Endodermal cell (in vitro differentiated cells): ENCODE results near the gene SSBP4. TPM values are rescaled to one million over a fixed set of nuclear protein-coding genes. Genes with fewer than 3 reads are reported as not detected.

Source experiments
- DNase-seq: peaks from one replicate; pipeline ENCODE4 v3.0.0-alpha.2; 2017
- H3K27ac ChIP-seq: 2 replicates; pipeline ENCODE4 v1.5.1; 2013; ENCODE audit warnings: mild to moderate bottlenecking, low read depth, low read length, moderate library complexity
- H3K27me3 ChIP-seq: 2 replicates; pipeline ENCODE4 v1.6.1; 2013; ENCODE audit warnings: mild to moderate bottlenecking, low read length, moderate library complexity; ENCODE audit not compliant: insufficient read depth, control insufficient read depth, poor library complexity, severe bottlenecking
- H3K36me3 ChIP-seq: 2 replicates; pipeline ENCODE4 v1.7.0; 2013; ENCODE audit warnings: mild to moderate bottlenecking, low read length, moderate library complexity; ENCODE audit not compliant: control insufficient read depth, insufficient read depth
- H3K4me1 ChIP-seq: one replicate; pipeline ENCODE4 v1.7.0; 2013; ENCODE audit warnings: low read length; ENCODE audit not compliant: control insufficient read depth, insufficient read depth
- H3K4me3 ChIP-seq: 2 replicates; pipeline ENCODE4 v1.5.1; 2013; ENCODE audit warnings: mild to moderate bottlenecking, low read length, moderate library complexity
- H3K9ac ChIP-seq: 2 replicates; pipeline ENCODE4 v1.6.1; 2013; ENCODE audit warnings: mild to moderate bottlenecking, low read length, moderate library complexity; ENCODE audit not compliant: poor library complexity, severe bottlenecking; ENCODE audit errors: extremely low read depth
- H3K9me3 ChIP-seq: 2 replicates; pipeline ENCODE4 v1.6.1; 2013; ENCODE audit warnings: mild to moderate bottlenecking, low read length, moderate library complexity; ENCODE audit not compliant: control insufficient read depth
- H3K27ac Mint-ChIP-seq: 2 replicates; pipeline ENCODE4 v1.8.0; 2020; ENCODE audit warnings: mixed read lengths
- H3K27me3 Mint-ChIP-seq: 2 replicates; pipeline ENCODE4 v1.8.0; 2021; ENCODE audit warnings: mild to moderate bottlenecking, mixed read lengths; ENCODE audit not compliant: insufficient read depth
- H3K36me3 Mint-ChIP-seq: 2 replicates; pipeline ENCODE4 v1.8.0; 2020; ENCODE audit warnings: low read depth, mixed read lengths
- H3K4me1 Mint-ChIP-seq: 2 replicates; pipeline ENCODE4 v1.8.0; 2020; ENCODE audit warnings: mixed read lengths
- H3K4me3 Mint-ChIP-seq: 2 replicates; pipeline ENCODE4 v1.8.0; 2020; ENCODE audit warnings: mild to moderate bottlenecking, moderate library complexity, mixed read lengths
- H3K9me3 Mint-ChIP-seq: 2 replicates; pipeline ENCODE4 v1.8.0; 2020; ENCODE audit warnings: mild to moderate bottlenecking, mixed read lengths
- WGBS, 2 experiments: methylation state at CpG; one replicate each; pipeline versions ENCODE4 v1.1.5 to v1.1.7; 2013; ENCODE audit warnings: missing lambda C conversion rate in 2 of 2, mixed read lengths in 1 of 2; ENCODE audit not compliant: insufficient coverage in 1 of 2, insufficient read length in 1 of 2; 5-methylcytosine and 5-hydroxymethylcytosine counted together
- total RNA-seq, 2 donors: library from RNA; stranded (reverse); fragmentation: NEBNext Ultra II Directional in 1 of 2; extraction: Animal tissue kit (Norgen Biotek cat#: 25700) in 1 of 2; gene quantifications; 2 replicates in 1 of 2; 3 replicates in 1 of 2; pipeline ENCODE4 v1.2.1, GENCODE V29; 2021
- TF ChIP-seq, protein P1 (sequence below): fragments of 200-600 bp; sonication (generic); conservative IDR thresholded peaks from 2 replicates; pipeline ENCODE4 v1.5.0; 2021; ENCODE audit warnings: antibody characterized with exemption, mild to moderate bottlenecking

Gene SSBP4
- total RNA-seq, 2 donors from 2014 or later, result 35.9 to 43.5 TPM

DNA sequence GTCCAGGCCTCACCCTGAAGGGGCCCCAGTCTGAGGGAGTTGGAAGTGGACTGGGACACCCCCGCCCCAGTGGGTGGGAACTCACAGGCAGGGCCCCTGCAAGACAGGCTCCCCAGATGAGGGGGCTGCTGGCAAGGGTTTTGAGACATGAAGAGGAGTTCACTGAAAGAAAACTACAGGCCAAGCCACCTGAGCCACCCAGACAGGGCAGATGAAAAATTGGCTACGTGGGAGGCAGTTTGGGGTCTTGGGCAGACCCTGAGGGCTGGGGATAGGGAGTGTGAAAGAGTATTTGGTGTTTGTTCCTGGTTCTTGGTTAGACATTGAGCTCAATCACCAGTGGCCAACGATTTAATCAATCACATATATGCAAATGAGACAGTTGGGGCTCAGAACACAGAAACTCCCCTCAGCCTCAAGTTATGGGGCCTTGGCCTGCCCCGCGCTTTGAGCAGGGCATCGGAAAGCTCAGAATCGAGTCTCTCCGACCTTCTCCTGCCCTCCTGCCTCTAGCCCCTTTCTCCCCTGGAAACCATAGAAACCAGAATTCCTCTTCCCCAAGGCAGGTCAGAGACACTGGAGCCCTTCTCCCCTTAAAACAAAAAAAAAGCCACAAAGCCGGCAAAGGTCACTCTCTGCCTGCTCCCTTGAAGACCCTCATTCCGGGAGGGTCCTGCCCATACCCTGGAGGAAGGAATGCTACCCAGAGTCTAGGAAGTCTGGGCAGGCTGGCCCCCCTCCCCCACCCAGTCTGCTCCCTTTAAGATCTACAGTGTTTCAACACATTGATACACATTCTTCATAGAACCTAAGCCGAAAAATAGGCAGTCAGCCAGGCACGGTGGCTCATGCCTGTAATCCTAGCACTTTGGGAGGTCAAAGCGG, 20.1 kb downstream of the SSBP4 start:
- TF ChIP-seq, protein P1, sequence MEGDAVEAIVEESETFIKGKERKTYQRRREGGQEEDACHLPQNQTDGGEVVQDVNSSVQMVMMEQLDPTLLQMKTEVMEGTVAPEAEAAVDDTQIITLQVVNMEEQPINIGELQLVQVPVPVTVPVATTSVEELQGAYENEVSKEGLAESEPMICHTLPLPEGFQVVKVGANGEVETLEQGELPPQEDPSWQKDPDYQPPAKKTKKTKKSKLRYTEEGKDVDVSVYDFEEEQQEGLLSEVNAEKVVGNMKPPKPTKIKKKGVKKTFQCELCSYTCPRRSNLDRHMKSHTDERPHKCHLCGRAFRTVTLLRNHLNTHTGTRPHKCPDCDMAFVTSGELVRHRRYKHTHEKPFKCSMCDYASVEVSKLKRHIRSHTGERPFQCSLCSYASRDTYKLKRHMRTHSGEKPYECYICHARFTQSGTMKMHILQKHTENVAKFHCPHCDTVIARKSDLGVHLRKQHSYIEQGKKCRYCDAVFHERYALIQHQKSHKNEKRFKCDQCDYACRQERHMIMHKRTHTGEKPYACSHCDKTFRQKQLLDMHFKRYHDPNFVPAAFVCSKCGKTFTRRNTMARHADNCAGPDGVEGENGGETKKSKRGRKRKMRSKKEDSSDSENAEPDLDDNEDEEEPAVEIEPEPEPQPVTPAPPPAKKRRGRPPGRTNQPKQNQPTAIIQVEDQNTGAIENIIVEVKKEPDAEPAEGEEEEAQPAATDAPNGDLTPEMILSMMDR, result peak; percentile 55
- Mint-ChIP-seq H3K9me3 (peaks cover 3% of the 10 kb centered on the region), H3K27ac (peak overlapping the region; percentile 93), H3K4me3 (peak overlapping the region; percentile 63), H3K36me3 (peaks cover 14% of the 10 kb centered on the region), H3K4me1 (peaks cover 13% of the 10 kb centered on the region), H3K27me3 (peaks cover 3% of the 10 kb centered on the region)
- WGBS, 2 experiments, result 49 to 60% methylated on average over 11 to 13 of the region's 13 CpGs
- Histone ChIP-seq H3K9me3 (no peaks in the 10 kb centered on the region), H3K4me1 (peaks cover 15% of the 10 kb centered on the region), H3K27me3 (no peaks in the 10 kb centered on the region), H3K36me3 (peaks cover 3% of the 10 kb centered on the region), H3K4me3 (peak overlapping the region; percentile 34), H3K27ac (peak overlapping the region; percentile 92), H3K9ac (peak overlapping the region; percentile 67)
- DNase-seq, result peak; percentile 58

- Histone ChIP-seq H3K4me1 (peaks cover 15% of the 10 kb centered on the region), H3K4me3 (no peak overlapping the region), H3K9me3 (no peaks in the 10 kb centered on the region), H3K36me3 (peaks cover 3% of the 10 kb centered on the region), H3K9ac (peak overlapping the region; percentile 67), H3K27me3 (no peaks in the 10 kb centered on the region), H3K27ac (peak overlapping the region; percentile 92)
- Mint-ChIP-seq H3K36me3 (peaks cover 14% of the 10 kb centered on the region), H3K4me3 (peak overlapping the region; percentile 63), H3K9me3 (peaks cover 3% of the 10 kb centered on the region), H3K4me1 (peaks cover 13% of the 10 kb centered on the region), H3K27me3 (peaks cover 3% of the 10 kb centered on the region), H3K27ac (peak overlapping the region; percentile 93)
- no peak for DNase-seq
- TF ChIP-seq, protein P1, result no peak
- 96 to 97% methylated on average over 5 to 9 of the region's 9 CpGs for WGBS, 2 experiments
Observed at GRCh38 chr19:18439910-18440237, 20.7 kb downstream of the SSBP4 start.

- DNase-seq, result peak; percentile 80
- TF ChIP-seq, protein P1, result peak; percentile 66
- 88 to 91% methylated on average over 6 to 11 of the region's 11 CpGs for WGBS, 2 experiments
- peak overlapping the region; percentile 64 for H3K27ac Mint-ChIP-seq
- Histone ChIP-seq H3K27ac (no peak overlapping the region), H3K36me3 (peaks cover 3% of the 10 kb centered on the region), H3K4me1 (peaks cover 15% of the 10 kb centered on the region), H3K9ac (no peak overlapping the region), H3K4me3 (no peak overlapping the region), H3K27me3 (no peaks in the 10 kb centered on the region), H3K9me3 (no peaks in the 10 kb centered on the region)
- H3K36me3 Mint-ChIP-seq, result peaks cover 14% of the 10 kb centered on the region
- peaks cover 3% of the 10 kb centered on the region for H3K9me3 Mint-ChIP-seq
- peaks cover 13% of the 10 kb centered on the region for H3K4me1 Mint-ChIP-seq
- H3K27me3 Mint-ChIP-seq, result peaks cover 3% of the 10 kb centered on the region
- H3K4me3 Mint-ChIP-seq, result no peak overlapping the region
Observed at GRCh38 chr19:18440415-18440877, 21.2 kb downstream of the SSBP4 start.
